Measurements from ENCODE around the gene SKP2. TPM values are rescaled to one million over a fixed set of nuclear protein-coding genes. Genes with fewer than 3 reads are reported as not detected.

SKP2 gene
- total RNA-seq, 1 experiment from 2014 or later: 21.5 TPM

GRCh38 chr5:36214436-36214835 is 62.5 kb downstream of the SKP2 start:
- CTCF ChIA-PET: no interaction called here
- TF ChIP-seq CTCF (IDR thresholded peaks at IDR 0.05) (no peak), POLR2AphosphoS5 (IDR thresholded peaks at IDR 0.05; ENCODE audit: low read depth, low read length) (no peak), TCF7L2 (IDR thresholded peaks at IDR 0.05; ENCODE audit: low read depth, low read length) (no peak), REST (IDR thresholded peaks at IDR 0.05; ENCODE audit: insufficient read depth in 1 of 2, low read depth in 2 of 2, low read length in 1 of 2) (no peak), SIN3A (IDR thresholded peaks at IDR 0.05; ENCODE audit: borderline replicate concordance, insufficient read depth, low read depth, low read length) (no peak)
- no peaks in the 10 kb centered on the region for H3K9me3 ChIP-seq (ENCODE audit: control insufficient read depth, insufficient read depth, low read depth, low read length)
- DNase-seq (ENCODE audit: low read depth, low spot score): no peak
- peaks cover 10% of the 10 kb centered on the region for H3K36me3 ChIP-seq (ENCODE audit: control insufficient read depth, insufficient read depth, low read length)
- intact Hi-C loops (cut with micrococcal nuclease; ENCODE audit: unreplicated experiment) (no loop called here), in situ Hi-C loops (cut with HindIII; ENCODE audit: low pct_unique_long_range_greater_than_20kb, low sequenced_read_pairs) (no loop called here)
- no peak overlapping the region for H3K27ac ChIP-seq (ENCODE audit: low read length)
- ATAC-seq: no peak
- no peaks in the 10 kb centered on the region for H3K4me1 ChIP-seq (ENCODE audit: control insufficient read depth, insufficient read depth, low read length)
- H3K4me3 ChIP-seq (ENCODE audit: low read depth in 2 of 2, low read length in 2 of 2): no peak overlapping the region
- H3K27me3 ChIP-seq (ENCODE audit: control insufficient read depth, insufficient read depth, low read length): no peaks in the 10 kb centered on the region
- no TSS peak for BruUV-seq (replicated peaks)
- POLR2A ChIA-PET: no interaction called here

GRCh38 chr5:36215910-36216309 is 64.0 kb downstream of the SKP2 start:
- Histone ChIP-seq H3K36me3 (ENCODE audit: control insufficient read depth, insufficient read depth, low read length) (peaks cover 12% of the 10 kb centered on the region), H3K4me3 (ENCODE audit: low read depth in 2 of 2, low read length in 2 of 2) (no peak overlapping the region), H3K4me1 (ENCODE audit: control insufficient read depth, insufficient read depth, low read length) (no peaks in the 10 kb centered on the region), H3K9me3 (ENCODE audit: control insufficient read depth, insufficient read depth, low read depth, low read length) (no peaks in the 10 kb centered on the region), H3K27me3 (ENCODE audit: control insufficient read depth, insufficient read depth, low read length) (no peaks in the 10 kb centered on the region), H3K27ac (ENCODE audit: low read length) (no peak overlapping the region)
- intact Hi-C loops (cut with micrococcal nuclease; ENCODE audit: unreplicated experiment) (no loop called here), in situ Hi-C loops (cut with HindIII; ENCODE audit: low pct_unique_long_range_greater_than_20kb, low sequenced_read_pairs) (no loop called here)
- TSS peak; percentile 21 for BruUV-seq (replicated peaks)
- no peak for ATAC-seq
- no peak for DNase-seq (ENCODE audit: low read depth, low spot score)
- ChIA-PET CTCF (interaction anchor here (0.6 kb wide), 1 partner anchor 39 kb away, joined by 3 read pairs; no protein-coding TSS in a partner anchor), POLR2A (no interaction called here)
- TF ChIP-seq TCF7L2 (IDR thresholded peaks at IDR 0.05; ENCODE audit: low read depth, low read length) (no peak), REST (IDR thresholded peaks at IDR 0.05; ENCODE audit: insufficient read depth in 1 of 2, low read depth in 2 of 2, low read length in 1 of 2) (no peak), POLR2AphosphoS5 (IDR thresholded peaks at IDR 0.05; ENCODE audit: low read depth, low read length) (no peak), CTCF (IDR thresholded peaks at IDR 0.05) (no peak), SIN3A (IDR thresholded peaks at IDR 0.05; ENCODE audit: borderline replicate concordance, insufficient read depth, low read depth, low read length) (no peak)
